Measurements from ENCODE around the gene IGSF9B. TPM values are rescaled to one million over a fixed set of nuclear protein-coding genes. Genes with fewer than 3 reads are reported as not detected.

The IGSF9B gene
- polyA plus RNA-seq, 4 donors: 3.1 to 7.9 (median 6.1) TPM

GRCh38 chr11:133903875-133904817, 52.6 kb downstream of the IGSF9B start:
- DNase-seq (ENCODE audit: low read depth in 4 of 4, low spot score in 2 of 4): no peak

GRCh38 chr11:133903056-133903455, 53.7 kb downstream of the IGSF9B start:
- no peak for DNase-seq (ENCODE audit: low read depth in 4 of 4, low spot score in 2 of 4)

DNA sequence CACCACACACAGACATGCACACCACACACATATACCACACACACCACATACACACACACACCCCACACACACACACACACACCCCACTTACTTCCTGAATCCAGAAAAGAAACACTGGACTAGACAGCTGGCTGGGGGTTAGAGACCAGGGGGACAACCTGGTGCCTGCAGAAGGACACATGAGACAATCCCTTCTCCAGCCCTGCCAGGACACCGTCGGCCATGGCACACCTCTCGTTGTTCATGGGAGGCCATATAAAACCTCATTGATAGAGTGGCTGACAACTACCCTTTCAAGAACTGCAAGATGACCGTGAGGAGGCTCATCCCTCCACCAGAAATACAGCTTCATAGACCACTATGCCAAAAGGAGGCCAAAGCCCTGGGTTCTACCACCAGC, 54.3 kb downstream of the IGSF9B start:
- no peak for DNase-seq (ENCODE audit: low read depth in 4 of 4, low spot score in 2 of 4)

DNA sequence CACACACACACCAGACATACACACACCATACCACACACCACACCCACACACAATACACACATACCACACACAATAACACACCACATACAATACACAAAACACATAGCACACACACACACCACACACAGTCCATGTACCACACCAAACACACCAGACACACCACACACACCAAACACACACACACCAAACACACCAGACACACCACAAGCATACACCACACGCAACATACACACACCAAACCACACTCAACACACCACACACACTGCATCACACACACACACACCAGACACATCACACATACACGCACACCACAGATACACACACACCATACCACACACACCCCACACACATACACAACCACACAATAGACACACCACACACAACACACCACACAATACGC, 54.8 kb downstream of the IGSF9B start:
- no peak for DNase-seq (ENCODE audit: low read depth in 4 of 4, low spot score in 2 of 4)

DNA sequence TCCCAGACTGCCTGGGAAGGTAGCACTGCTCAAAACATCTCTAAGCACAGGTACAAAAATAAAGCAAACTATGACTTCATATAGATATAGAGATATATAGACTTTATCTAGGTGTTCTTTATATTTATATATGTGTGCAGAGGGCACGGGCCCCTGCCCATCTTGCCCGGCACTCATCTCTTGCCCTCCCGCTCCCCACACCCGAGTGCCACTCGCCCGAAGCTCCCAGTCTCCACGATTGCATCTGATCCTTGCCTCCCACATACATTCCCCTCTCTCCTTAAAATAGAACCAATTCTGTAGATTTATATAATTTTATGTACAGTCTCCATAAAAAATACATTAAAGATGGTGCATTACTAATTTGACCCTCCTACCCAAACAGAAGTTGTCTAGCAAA, 55.5 kb downstream of the IGSF9B start:
- DNase-seq (ENCODE audit: low read depth in 4 of 4, low spot score in 2 of 4): no peak

- no peak for DNase-seq (ENCODE audit: low read depth in 4 of 4, low spot score in 2 of 4)
These were observed 56.3 kb downstream of the IGSF9B start for GRCh38 chr11:133900176-133901105.

DNA sequence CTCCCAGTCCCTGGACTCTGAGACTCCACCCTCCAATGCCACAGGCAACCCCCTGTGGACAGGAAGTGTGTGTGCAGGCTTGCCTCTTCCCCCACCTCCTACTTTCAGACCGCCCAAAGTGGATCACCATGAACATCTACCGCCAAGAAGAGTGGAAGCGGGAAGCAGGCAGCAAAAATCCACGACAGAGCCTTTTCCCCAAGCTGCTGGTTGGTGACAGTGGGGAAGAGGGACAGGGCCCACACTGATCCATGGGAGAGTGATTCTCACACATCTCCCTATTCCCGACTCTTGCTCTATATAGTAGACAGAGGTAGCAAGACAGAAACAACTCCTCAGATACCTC, 58.0 kb downstream of the IGSF9B start:
- DNase-seq (ENCODE audit: low read depth in 4 of 4, low spot score in 2 of 4): no peak

- no peak for DNase-seq (ENCODE audit: low read depth in 4 of 4, low spot score in 2 of 4)
These were observed 58.6 kb downstream of the IGSF9B start for GRCh38 chr11:133898031-133898769.

DNA sequence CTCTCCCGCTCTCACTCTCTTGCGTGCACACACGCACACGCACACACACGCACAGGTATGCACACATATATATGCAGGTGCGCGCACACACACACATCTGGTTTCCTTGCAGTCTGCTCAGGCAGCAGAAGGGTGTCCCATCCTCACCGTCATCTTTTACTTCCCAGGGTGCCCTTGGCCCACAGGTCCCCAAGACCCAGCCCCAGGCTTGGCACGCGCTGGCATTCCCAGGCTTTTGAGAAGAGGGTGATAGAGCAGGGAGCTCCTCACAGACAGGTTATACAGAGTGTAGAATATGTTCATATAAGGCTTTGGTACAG, 59.5 kb downstream of the IGSF9B start:
- no peak for DNase-seq (ENCODE audit: low read depth in 4 of 4, low spot score in 2 of 4)

DNA sequence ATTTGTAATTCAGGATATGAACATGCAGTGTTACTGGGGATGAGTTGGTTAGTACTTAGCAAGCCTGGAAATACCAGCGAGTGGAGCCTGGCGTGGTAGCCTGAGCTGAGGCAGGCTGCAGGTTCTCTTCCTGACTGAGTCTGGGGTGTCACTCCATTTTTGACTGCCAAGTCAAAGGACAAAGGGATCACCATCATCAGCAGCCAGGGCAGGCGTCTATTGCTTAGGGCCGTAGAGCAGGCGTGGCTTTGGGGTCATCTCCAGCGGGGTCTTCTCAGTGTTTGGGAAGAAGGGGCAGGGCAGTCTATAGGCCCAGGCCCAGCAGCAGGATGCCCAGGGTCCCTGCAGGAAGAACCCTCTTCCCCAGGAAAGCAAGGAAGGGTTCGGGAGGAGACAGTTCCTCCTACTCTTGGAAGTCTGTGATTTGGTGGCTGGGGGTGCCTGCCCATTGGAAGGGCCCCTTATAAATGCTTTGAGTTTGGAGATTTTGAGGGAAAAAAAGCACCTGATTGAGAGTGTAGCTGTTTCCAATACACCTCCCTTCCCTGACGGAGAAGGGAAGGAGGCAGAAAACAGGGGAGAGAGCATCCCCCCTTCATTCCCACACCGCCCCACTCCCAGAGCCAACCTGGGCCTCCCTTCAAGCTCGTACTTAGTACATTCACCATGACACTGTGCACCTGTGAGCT, 60.0 kb downstream of the IGSF9B start:
- no peak for DNase-seq (ENCODE audit: low read depth in 4 of 4, low spot score in 2 of 4)

GRCh38 chr11:133896028-133896427, 60.7 kb downstream of the IGSF9B start:
- DNase-seq (ENCODE audit: low read depth in 4 of 4, low spot score in 2 of 4): no peak

DNA sequence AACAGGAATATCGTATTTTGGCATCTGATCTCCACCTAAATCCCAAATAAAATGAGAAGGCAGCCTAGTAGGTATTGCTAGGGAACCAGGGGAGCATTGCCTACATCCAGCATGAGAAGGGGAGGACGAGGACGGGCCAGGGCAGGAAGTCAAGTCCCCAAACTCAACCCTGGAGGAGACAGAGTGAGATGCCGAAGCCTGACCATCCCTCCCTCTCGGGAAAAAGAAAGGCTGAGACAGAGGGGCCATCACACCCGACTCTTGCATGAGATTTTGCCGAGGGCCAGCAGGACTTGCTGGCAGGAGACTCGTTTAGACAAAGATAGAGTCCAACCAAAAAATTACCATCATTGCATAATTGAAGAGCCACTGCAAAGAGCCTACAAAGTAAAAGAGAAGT, 61.2 kb downstream of the IGSF9B start:
- DNase-seq (ENCODE audit: low read depth in 4 of 4, low spot score in 2 of 4): no peak

DNA sequence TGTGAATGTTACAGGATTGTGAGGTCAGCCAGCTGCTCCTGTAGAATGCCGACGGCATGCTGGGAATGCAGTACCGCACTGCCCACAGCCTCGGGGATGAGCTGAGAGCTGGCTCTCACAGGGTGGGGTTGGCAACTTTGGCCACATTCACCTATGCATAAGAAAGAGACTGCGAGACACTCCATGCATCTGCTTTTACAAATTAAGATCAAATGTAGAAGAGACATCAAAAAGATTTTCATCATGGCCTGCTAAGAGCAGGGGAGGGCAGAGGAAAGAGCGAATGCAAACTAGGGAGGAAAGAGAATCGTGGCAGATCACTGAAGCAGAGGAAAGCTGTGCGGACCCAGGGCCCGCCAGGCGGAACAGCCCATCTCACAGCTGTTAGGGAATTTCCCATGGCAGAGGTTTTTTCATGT, 61.7 kb downstream of the IGSF9B start:
- DNase-seq (ENCODE audit: low read depth in 4 of 4, low spot score in 2 of 4): peak in 1 of 4 donors; percentile 31

- DNase-seq (ENCODE audit: low read depth in 4 of 4, low spot score in 2 of 4): no peak
These were observed 63.4 kb downstream of the IGSF9B start for GRCh38 chr11:133893381-133893780.

DNA sequence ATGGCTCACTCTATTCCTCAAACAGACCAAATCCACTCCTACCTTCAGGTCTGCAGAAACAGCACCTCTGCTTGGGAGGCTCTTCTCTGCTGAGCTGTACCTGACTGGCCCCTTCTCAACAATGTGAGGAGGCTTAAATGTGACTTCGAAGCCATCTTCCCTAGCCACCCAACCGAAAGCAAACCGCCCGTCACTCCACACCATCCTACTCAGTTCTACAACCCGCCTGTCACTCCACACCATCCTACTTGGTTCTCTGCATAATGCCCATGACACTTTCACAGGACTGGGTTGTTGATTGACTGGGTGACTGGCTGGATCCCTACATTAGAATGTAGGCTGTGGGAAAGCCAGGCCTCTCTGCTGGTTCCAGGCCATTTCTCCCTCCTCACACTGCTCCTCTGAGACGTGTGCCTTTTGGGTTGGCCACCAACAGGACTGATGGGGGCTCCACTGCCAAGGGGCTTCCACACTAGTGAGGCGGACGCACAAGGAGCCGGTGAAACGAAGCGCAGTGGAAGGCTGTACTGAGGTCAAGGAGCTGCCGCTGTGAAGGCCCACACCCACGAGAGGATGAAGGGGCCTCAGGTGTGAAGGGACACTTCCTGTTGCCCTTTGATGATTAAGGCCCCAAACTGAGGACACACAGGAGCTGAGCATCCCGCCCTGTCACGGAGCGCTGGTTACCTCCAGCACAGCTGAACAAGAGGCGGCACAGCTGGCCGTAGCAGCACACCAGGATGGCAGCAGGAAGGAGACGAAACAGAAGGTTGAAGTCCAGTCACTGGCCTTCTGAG, 64.0 kb downstream of the IGSF9B start:
- no peak for DNase-seq (ENCODE audit: low read depth in 4 of 4, low spot score in 2 of 4)

DNA sequence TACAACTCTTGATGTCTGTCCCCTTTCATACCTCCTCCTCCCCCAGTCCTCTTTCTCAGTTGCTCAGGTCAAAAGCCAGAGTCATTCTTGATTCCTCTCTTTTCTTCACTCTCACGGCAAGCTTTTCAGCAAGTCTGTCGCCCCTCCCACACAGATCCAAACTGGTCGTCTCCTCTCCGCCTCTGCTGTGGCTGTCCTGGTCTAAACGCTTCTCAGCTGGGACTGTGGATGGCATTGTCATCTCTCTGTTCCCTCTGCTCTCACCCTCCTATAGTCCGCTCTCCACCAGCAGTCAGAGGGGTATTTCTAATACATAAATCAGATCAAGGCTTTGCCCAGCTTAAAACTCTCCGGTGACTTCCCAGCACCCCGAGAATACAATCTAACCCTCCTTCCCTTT, 64.6 kb downstream of the IGSF9B start:
- DNase-seq (ENCODE audit: low read depth in 4 of 4, low spot score in 2 of 4): no peak

GRCh38 chr11:133889893-133890292, 66.9 kb downstream of the IGSF9B start:
- no peak for DNase-seq (ENCODE audit: low read depth in 4 of 4, low spot score in 2 of 4)

GRCh38 chr11:133889188-133889587, 67.6 kb downstream of the IGSF9B start:
- no peak for DNase-seq (ENCODE audit: low read depth in 4 of 4, low spot score in 2 of 4)

GRCh38 chr11:133887692-133888332, 69.0 kb downstream of the IGSF9B start:
- no peak for DNase-seq (ENCODE audit: low read depth in 4 of 4, low spot score in 2 of 4)
